ENCODE data around the gene DDX54.
A peak's percentile ranks its signal among the peaks of the same experiment; 100 is the strongest.
"Not testable (repeated sequence)": the region's sequence is repeated elsewhere in the genome, so short reads cannot be mapped to it uniquely, and the experiment has no call there.

The DDX54 gene

DNA sequence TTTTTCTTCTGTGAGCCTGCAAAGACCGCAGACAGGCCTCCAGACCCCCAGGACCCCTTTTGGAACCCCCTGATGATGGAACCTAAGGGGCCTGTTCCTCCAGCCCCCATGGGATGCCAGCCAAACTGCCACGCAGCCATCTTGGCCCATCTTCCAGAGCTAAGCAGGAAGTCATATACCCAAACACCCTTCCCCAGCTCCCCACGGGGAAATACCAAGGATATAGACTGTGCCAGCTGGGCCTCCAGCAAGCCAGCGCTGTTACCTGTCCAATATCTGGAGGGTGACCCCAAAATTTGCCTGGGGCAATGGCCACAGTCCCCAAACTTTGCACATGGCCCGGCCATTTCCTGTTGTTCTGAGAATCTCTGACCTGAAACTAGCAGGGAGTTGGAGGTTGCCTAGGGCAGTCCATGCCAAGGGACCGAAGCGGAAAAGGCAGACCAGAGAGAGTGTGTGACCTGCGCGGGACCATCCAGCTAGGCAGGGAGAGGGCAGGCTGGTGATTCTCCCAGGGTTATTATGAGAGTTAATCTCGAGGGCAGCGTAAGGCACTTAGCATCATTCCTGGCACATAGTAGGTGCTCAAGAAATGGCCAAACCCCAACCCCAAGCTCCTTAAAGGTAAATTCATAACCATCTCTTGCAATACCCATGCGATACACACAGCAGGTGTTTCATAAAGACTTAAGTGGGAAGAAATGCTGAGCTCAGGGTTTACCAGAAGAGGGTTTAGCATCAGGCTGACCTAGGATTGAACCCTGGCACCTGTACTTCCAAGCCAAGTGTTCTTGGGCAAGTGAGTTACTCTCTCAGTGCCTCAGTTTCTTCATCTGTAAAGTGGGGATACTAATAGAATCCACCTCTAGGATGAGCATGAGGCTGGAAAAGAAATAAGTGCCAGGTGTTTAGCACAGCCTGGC is 47.2 kb downstream of the DDX54 start:
- no peak for DNase-seq

DNA sequence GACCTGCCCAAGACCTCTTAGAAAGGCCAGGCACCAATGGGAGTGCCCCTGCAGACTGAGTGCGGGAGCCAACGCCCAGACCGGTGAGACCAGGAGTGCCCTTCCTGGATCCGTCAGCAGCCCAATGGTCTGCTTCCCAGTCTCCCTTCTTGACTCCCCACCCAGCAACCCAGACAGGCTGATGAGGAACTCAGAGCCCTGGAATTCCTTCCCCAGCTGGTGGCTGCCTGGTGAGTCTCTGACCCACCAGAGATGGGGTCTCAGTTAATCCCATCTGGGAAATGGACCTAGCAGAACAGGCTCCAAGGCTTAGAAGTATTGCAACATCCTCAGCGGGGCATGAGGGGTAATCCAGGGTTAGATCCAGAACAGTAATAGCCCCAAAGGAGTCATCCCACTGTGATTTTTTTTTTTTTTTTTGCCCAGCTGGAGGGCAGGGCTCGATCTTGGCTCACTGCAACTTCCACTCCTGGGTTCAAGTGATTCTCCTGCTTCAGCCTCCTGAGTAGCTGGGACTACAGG is 48.2 kb downstream of the DDX54 start:
- no peak for DNase-seq

DNA sequence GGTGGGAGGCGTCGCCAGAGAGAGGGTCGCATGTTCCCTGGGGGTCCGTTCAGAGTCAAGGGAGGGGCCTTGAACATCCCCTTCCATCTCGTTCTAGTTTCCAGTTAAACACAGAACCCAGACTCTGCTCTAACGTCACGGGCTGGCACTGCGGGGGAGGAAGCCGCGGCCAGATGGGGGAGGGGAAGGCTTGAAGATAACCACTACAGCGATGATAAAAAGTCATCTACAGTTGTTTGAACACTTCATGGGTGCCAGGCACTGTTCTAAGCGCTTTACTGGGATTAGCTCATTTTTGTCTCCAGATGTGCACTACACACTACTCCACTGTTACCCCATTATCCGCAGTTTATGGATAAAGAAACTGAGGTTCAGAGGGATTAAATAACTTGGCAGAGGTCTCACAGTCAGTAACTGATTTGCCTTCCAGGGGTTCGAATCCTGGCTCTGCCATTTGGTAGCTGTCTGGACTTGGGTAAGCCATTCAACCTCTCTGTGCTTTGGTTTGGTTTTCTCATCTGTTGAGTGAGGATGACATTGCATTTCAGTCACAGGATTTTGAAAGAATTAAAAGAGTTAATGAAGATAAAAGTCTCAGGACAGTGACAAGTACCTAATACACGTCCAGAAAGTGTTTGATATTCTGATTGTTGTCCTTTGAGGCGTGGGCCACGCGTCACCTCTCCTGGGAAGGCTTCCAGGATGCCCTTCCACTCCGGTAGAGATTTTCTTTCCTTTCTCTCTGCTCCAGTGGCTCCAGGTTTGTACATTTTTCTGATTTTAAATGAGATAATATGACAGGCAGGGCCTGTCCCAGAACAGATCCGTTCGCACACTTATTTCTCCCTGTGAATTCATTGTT is 48.9 kb downstream of the DDX54 start:
- DNase-seq = no peak

DNA sequence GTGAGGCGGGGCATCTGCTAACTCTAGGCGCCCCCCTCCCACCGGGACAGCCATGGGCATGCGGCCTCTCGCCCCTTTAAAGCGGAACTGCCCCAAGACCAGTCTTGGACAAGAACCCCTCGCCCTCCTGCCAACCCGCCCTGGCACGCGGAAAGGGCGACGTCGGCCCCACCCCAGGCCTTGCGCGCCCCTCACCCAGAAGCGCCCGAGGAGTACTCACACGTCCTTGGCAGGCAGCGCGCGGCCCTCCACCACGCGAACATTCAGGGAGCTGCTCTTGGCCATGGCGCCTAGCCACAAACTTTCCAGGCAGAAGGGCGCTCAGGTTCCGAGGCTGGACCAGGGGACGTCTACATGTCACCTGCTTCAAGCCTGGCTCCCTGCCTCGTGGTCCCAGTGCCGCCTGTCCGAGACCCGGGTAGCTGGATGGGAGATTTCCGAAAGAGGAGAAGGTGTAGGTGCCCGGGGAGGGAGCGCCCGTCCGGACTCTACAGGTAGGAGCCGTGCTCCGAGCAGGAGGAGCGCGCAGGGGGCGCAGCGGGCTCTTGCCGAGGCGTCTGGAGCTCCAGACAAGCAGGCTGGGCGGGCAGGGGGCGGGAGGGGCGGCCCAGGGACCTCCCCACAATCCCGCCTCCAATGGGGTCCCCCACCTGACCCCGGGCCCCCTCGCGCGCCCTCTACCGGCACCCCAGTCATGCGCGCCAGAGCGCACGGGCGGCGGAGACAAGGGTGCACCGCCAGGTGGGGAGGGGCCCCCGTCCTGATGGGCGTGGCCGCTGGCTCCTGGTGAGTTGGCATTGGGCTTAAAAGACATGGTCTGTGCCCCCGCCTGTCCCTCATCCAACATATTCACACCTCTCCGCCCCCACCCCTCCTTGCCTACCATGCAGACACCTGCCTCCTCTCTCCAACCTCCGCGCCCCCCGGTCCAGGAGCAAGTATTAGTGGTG is 49.8 kb downstream of the DDX54 start, which contains the start of gene RASAL1:
RASAL1 (minus strand) TSS at position 584 of the 950 bp plus-strand sequence; CDS start at position 285, 299 bp downstream.
- peak; percentile 86 for DNase-seq

DNA sequence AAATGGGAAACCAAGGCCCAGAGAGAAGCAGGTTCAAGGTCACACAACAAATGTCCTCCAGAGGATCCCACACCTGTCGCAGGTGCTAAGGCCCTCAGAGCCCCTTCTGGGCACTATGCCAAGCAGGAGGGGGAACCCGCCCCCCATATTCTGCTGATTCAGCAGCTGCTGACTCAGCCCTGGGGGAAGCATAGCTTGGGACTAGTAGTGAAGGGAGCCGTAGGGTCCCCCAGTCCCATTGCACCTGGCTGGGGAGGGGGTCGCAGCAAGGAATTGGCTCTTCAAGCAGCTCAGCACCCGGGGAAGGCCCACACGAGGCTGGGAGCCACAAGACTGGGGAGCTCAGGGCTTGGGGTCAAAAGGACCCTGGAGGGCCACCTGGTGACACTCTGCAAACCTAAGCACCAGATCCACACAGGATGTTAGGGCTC is 50.7 kb downstream of the DDX54 start:
- peak; percentile 29 for DNase-seq

DNA sequence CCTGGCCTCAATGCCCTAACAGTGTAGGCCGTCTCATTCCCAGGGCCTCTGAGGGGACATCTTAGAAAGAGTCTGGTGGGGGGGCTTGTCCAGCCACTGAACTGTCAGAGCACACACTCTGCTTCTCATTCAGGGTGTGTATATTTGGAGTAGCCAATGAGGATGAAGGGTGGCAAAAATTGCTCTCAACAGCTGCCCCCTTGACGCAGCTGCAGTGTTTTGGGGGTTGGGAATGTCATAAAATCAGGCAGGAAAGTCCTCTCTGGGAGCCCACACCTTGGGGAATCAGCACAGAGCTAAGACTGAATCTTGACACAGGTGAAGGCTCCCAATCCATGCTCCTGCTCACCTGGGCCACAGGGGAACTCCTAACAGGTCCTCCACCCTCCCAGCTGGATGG is 51.2 kb downstream of the DDX54 start:
- no peak for DNase-seq

DNA sequence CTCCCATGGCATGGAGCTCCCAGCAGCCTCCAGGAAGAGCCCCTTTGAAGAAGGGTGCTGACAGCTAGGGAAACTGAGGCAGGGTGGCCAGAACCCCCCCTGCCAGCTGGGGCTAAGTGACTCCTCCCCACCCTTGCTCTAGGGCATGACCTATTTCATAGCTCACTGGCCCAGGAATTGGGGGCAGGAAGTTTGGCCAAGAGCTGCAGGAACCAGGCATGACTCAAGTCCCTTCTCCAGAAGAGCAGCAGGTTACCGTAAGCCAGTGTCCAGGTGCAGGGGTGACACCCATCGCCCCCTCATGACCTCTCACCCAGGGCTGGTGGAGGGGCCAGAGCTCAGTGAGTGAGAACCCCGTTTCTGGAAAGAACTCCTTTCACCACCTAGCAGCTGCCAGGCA is 51.6 kb downstream of the DDX54 start:
- DNase-seq = no peak

DNA sequence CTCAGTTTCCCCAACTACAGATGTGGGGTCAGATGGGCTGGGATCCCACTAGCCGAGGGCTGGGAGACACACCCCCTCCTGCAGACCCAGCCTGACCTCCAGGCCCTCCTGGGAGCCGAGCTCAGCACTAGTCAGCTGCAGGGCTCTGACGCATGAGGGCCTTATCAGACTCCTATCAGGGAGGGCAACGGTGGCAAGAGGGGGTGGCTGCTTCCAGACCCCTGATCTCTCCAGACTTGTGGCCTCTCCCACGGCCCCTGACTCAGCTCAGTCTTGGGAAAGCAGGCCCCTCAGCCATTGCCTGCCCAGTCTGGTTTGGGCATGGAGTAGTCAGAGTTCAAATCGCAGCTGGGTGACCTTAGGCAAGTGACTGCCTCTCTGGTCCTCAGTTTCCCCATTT is 52.2 kb downstream of the DDX54 start:
- DNase-seq = no peak

DNA sequence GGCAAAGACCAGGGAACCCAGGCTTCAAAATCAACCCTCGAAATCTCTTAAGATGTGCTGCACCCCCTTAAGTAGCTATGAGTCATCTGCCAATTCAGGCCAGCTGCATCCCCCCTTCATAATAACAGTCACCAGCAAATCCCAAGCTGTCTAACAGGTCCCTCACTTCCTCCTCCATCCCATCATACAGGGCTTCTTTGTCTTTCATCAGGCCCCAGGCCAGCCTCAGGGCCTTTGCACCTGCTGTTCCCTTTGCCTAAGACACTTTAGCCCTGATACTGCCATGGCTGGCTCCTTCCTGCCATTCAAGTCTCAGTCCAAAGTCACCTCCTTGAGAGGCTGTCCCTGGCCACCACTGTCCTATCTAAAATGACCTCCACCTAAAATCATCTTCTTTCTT is 53.7 kb downstream of the DDX54 start:
- no peak for DNase-seq

DNA sequence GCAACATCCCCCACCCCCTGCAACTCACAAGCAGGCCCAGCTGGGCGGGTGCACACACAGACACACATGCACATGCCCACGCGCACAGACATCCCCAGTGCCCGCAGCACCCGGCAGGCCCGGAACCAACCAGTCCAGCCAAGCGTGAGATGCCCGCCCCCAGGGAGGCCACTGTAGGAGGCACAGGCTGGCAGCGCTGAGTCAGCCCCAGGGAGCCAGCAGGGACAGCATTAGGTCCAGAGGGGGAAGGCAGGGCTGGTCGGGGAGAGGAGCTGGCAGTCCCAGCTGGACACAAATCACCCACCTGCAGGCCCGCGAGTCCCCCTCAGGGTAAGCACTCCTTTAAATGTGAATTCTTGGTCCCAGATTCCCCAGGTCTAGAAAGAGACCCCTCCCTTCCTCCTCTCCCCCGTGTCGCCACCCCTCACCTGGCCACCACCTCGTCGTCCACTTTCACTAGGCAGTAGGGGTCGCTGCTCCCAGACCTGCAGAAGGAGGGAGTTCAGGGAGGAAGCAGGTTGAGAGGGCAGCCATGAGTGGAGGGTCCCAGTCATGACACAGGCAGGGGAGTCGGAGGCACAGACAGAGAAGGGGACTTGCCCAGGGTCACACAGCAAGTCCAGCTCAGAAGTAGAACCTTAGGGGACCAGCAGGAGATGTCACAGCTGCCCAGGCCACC is 54.7 kb downstream of the DDX54 start:
- no peak for DNase-seq

DNA sequence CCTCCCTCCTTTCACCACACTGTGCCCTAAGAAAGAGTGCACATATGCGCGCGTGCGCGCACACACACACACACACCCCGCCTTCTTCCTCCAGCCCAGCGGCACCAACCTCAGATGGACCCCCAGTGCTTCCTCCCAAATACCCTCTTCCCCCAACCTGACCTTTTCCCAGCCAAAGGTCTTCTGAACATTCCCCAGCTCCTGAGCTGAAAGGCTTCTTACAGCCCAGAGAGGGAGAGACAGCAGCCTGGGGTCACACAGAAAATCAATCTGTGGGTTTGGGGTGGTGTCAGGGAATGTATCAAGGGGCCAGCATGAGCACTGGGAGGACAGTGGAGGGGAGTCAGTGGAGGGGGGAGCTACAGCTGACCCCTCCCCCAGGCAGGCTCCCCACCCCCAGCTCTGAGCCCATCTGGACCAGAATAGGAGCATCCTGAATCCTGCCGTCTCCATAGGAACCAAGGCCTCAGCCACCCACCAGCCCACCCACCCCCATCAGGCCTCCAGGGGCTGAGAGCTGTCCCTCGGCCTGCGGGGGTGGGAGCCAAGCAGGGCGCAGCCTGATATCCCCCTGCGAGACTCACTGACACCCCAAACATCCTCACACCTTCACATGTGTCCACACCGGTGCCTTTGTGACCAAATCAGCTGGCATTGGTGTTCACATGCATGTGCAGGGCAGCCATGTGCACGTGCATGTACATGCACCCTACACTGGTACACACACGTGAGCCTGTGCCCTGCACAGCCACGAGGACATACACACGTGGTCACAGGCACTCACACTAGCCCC is 55.4 kb downstream of the DDX54 start:
- no peak for DNase-seq

DNA sequence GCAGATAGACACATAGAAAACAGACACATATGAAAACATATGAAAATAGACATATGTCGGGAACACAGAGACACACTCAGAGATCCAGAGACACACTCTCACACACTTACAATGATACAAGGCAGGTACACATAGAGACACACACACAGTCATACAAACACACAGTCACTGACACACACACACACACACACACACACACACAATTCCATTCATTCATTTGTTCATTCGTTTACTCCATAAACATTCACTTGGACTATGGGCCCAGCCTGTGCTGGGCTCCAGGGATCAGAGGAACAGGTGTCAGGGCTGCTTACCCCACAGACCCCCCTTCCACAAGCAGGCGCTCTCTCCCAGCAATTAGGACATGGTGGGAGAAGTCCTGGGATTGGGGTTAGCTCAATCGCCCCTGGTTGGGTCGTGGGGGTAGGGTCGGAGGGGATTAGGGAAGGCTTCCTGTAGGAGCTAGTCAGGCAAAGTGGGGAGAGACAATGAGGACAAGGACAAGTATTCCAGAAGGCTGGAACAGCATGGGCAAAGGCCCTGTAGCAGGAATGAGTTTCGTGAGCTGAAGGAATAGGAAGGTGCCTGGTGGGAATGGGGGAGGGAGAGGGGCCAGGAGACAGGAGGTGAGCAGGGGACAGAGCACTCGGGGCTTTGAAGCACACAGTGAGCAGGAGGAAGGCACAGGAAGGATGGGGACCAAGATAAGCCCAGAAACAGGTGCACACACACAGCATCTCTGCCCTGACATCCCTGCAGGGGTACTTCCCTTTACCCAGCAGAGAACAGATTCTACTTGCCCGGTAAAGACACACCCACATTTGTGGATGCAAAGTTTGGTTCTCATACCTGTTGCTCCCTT is 56.2 kb downstream of the DDX54 start:
- no peak for DNase-seq

DNA sequence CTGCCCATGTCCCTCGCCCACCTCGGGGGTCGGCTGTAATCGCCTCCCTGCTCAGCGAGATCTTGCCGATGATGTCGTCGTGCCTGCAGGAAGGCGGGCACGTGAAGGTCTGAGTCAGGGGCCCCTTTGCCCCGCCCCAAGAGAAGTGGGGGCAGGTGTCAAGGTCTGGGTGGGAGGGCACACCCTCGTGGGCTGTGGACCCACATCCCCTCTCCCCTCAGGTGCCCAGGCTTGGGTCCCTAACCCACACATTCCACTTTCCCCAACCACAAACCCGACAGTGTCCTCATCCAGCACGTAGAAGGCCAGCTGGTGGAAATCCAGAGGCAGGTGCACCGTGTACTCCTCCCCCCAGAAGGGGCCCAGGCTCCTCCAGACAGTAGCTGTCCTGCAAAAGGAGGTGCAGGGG is 57.5 kb downstream of the DDX54 start:
- no peak for DNase-seq

DNA sequence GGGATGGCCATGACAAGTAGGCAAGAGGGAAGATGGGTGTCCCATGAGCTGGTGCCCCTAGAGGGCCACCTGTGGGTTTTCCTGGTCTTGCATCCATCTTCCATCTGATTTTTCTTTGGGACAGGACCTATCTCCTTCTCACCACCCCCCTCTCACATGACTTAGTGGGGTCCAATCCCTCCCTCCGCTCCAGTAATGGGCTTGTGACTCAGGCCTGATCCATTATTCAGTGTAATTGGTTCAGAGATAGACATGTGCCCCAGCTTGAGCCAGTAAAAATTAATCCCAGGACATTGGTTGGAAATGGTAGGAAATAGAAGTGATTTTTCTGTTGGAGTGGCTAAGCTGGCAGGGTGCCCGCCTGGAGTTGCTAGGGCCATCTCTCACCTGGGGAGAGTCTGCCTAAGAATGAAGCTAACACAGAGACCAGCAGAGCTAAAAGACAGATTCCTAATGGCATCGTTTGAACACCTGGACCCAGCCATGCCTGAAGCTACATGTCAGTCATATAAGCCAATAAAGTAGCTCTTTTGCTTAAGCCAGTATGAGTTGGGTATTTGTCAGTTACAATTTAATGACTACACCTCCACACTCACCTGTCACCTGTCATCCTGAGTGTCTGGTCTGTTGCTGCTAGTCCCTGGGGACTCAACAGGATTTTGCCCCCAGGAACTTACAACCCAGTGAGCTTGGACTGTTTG is 64.5 kb downstream of the DDX54 start:
- no peak for DNase-seq

DNA sequence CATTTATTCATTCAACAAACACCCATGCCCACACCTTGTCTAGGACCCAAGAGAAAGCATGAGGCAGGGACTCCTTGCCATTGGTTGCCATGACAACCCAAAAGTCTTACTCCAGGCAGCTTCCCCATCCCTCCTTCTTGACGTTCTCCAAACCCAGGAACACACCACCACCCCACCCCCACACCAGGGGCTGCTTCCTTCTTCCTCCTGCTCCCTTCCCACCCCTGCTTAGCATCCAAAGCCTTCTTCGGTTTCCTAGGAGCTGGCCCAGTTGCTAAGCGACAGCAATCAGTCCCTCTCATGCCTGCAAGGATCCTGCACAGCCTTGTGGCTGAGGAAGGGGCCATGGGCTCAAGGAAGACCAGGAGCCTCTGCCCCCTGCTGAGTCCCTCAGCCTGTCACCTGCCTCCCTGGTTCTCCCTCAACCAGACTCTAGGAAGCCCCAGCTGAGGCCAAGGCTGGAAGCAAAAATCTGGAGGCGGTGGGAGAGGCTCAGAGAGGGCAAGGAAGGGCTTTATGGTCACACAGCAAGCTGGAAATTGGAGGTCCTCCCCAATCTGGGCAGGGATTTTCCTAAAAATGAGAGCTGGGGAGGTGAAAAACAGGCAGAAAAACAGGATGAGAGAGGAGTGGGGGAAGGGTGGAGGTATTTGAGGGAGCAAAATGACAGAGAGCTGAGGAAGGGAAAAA is 65.2 kb downstream of the DDX54 start:
- DNase-seq = no peak

DNA sequence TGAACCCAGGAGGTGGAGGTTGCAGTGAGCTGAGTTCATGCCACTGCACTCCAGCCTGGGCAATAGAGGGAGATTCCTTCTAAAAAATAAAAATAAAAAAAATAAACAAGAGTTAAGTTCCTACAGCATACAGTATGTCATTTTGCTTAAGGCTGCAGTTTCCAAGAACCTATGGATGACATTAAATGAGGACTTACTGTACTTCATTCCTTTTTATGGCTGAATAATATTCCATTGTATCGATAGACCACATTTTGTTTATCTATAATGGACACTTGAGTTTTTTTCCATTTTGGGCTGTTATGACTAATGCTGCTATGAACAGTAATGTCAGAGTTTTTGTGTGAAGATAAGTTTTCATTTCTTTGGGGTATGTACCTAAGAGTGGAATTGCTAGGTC is 67.1 kb downstream of the DDX54 start:
- DNase-seq = no peak

DNA sequence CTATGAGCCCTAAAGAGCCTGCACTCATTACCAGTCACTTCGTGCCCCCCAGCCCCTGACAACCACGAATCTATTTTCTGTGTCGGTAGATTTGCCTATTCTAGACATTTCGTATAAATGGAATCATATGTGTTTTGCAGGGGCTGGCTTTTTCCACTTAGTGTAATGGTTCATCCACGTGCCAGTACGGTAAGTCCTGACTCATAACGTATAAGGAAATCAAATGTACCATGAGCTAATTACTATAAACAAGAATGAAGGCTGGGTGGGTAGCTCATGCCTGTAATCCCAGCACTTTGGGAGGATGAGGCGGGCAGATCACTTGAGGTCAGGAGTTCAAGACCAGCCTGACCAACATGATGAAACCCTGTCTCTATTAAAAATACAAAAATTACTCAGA is 67.6 kb downstream of the DDX54 start:
- not testable (repeated sequence) for DNase-seq

DNA sequence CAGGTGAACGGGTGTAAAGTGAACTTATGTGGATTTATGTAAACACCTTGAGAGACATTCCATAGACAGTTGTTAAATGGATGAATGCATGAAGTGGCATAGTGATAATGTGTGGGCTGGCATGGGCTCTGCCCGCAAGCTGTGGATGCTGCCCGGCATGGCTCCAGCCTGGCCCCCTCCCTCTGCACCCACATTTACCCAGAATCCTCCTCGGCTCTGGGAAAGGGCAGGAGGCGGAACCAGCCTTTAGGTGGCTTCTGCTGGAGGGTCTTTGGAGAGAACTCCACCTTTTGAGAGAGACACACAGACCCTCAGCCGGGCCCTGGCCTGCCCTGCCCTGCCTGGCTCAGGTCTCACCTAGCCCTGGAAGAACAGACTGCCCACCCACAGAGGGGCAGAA is 68.4 kb downstream of the DDX54 start:
- peak; percentile 5 for DNase-seq

Measured in NCI-H1436 (cell line).